ENCODE results near the gene MAP1S. TPM values are rescaled to one million over a fixed set of nuclear protein-coding genes. Genes with fewer than 3 reads are reported as not detected.

MAP1S gene
- total and polyA plus RNA-seq, 2 of the 8 experiments (the other 6 are each of a cell fraction or from before 2014, with no cell fraction given): 66.7 to 115 TPM

GRCh38 chr19:17743874-17744580 lies 24.7 kb downstream of the MAP1S start (continued):
- TF ChIP-seq CHD7 (IDR thresholded peaks at IDR 0.05; ENCODE audit: insufficient replicate concordance, low read length) (no peak), POU5F1 (IDR thresholded peaks at IDR 0.05; ENCODE audit: low read depth, low read length) (no peak), HDAC2 (IDR thresholded peaks at IDR 0.05; ENCODE audit: borderline replicate concordance in 1 of 2, low read depth in 2 of 2, low read length in 2 of 2) (no peak), SIX5 (IDR thresholded peaks at IDR 0.05; ENCODE audit: low read depth, low read length) (no peak), JUND (IDR thresholded peaks at IDR 0.05; ENCODE audit: low read length) (no peak)
